ENCODE measurements around the gene DHRS9.

Gene DHRS9

DNA sequence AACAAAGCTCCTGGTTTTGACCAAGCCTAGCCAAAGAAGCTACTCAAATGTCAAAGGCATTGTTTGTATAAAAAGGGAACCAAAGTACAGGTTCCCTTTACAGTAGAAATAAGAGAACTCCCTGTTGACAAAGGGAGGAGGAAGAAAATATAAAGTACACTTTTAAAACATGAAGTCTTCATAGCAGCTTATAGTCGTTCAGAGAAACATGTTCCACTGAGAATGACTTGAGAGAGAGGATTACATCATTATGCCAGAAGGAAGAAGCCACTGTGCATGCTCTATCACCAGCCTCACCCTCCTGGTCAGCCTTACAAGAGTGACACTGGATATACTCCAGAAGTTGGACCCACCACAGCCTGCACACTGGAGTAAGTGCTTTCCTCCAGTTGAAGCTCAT is 2.5 kb upstream of the DHRS9 start:
- no peak for DNase-seq

- no peak for DNase-seq
These were observed 470 bp downstream of the DHRS9 start for GRCh38 chr2:169069833-169070232.

DNA sequence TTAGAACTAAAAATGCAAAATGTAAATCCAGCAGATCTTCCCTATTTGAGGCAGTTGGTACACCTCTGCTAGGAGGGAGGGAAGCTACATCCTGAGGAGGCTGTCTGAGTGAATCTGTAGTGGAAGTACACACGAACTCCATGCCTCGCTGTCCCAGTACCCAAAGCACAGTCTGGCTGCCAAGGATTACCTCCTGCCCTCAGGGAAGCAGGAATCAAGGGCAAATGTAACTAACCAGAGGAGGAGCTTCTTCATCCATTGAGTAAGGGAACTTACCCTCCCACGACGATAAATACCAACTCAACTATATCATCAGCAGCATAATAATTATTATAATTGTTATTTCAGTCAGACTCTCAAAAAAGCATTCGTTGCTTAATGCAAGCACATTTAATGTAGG is 2.1 kb downstream of the DHRS9 start:
- DNase-seq = no peak

GRCh38 chr2:169072163-169072925 is 3.0 kb downstream of the DHRS9 start:
- DNase-seq = no peak

DNA sequence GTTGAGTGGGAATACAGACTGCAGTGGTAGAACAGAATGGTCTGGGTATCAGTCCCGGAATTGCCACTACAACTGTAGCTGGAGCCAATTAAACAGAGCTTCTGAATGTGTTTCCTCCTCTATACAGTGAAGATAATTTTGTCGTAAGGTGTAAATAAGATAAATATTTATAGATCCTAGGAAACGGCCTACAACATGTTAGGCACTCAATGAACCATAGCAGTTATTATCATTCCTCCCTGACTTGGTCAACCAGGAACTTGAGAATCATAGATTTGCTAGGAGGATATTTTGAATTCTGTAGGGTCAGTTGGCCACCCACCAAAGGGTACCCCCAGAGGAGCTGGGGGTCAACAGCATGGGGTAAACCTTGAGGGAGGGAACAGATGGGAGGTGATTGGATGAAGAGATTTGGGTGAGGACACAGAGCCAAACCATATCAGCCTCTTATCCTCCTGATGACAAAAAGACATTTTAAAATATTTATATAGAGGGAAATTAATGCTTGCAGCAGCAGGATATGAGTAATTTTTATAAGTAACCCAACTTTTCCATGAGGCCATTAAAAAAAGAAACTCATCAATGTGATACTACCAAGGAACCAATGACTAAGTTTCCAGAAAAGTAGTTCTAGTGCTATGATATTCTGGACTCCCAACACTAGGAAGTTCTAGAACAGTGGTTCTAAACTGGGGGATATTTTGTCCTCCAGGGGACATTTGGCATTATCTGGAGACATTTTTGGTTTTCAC is 4.0 kb downstream of the DHRS9 start:
- DNase-seq = no peak

- DNase-seq = no peak
These were observed 4.8 kb downstream of the DHRS9 start for GRCh38 chr2:169073963-169074751.

DNA sequence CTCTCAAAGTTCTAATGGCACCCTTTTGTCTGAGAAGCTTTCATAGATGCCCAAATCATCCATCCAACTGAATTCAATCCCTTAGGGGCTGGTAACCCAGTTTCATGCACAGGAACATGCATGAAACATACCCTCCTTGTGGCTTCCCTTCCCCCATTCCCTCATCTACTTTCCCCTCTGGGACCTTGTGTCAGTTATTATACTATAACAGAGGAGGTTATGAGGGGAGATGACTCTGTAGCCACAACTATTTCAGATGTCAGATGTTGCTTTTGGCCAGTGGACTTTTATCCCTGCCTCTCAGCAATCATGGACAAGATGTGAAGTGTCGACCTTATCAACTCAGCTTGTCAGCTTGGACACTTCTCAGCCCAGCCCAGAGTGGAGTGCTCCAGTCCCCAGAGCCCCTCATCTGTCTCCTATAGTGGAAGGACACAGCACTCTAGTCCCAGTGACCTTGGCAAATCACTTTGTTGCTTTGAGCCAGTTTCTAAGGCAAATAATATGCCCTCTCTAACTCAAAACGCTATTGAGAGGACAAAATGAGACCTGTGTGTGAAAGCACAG is 8.4 kb downstream of the DHRS9 start:
- DNase-seq = no peak

- peak; percentile 5 for DNase-seq
These were observed 11.1 kb downstream of the DHRS9 start for GRCh38 chr2:169080250-169081069.

DNA sequence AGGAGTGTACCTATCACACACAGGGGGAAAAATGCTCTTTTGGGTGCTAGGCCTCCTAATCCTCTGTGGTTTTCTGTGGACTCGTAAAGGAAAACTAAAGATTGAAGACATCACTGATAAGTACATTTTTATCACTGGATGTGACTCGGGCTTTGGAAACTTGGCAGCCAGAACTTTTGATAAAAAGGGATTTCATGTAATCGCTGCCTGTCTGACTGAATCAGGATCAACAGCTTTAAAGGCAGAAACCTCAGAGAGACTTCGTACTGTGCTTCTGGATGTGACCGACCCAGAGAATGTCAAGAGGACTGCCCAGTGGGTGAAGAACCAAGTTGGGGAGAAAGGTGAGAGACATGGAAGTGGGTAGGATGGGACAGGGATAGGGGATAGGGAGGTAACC is 12.2 kb downstream of the DHRS9 start:
- DNase-seq = no peak

DNA sequence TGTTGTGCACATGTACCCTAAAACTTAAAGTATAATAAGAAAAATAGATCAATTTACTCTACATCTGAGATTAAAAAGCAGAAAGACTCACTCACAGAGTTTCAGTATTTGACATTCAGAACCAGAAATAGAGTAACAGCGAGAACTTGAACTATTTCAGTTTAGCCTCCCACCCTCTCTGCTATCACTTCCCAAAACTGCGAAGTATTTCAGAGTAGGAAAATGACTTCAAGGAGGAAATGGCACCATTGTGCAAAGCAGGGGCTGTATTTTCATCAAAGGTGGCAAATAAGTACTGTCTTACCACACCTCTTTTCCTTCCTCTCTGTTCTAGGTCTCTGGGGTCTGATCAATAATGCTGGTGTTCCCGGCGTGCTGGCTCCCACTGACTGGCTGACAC is 13.6 kb downstream of the DHRS9 start:
- no peak for DNase-seq

DNA sequence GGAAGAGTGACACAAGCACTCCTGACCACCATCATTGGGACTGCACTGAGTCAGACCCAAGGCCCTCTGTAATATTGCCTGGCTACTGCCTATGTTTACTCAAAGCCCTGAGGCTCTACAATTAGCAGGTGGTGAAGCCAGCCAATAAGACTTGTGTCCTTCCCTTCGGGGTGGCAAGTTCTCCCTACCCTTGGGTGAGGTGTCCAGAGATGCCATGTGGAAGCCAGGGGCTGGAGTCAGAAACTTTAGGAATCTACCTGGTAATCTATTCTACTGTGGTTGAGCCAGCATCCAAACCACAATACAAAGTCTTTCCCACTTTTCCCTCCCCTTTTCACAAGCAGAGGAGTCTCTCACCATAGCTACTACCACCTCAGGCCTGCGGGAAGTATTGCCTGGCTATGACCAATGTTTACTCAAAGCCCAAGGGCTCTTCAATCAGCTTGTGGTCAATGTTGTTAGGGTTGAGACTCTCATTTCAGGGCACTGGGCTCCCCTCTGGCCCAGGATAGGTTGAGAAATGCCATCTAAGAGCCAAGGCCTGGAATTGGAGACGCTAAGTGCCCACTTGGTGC is 17.6 kb downstream of the DHRS9 start:
- DNase-seq = no peak

- no peak for DNase-seq
These were observed 18.5 kb downstream of the DHRS9 start for GRCh38 chr2:169087757-169088379.

GRCh38 chr2:169089182-169089581 is 19.8 kb downstream of the DHRS9 start:
- DNase-seq = no peak

DNA sequence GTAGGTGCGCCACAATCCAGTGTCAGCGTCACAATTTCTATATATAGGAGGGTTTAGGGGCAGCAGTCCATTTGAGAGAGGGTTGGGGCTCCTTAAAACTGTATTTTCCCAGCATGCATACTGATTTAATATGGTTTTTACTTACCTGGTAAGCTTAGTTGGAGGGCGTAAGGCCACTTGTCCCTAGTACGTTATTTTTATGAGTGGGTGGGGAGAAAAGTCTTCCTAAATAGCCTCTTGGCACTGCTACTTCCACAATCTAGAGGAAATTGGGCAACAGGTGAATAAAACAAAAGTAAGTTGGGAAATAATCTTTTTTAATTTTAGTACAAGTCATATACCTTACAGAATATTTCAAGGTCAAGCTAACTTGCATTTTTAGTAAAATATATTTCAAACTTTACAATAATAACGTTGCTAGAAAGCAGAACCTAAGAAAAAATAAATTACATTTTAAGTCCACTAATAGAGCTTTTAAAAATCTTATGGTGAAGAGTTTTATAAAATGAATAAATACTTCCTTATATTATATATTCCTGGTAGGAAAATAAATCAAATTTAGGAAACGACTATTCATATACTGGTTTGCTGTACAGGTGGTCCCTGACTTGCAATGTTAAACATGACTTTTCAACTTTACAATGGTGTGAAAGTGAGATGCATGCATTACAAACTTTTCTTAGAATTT is 20.9 kb downstream of the DHRS9 start:
- no peak for DNase-seq

GRCh38 chr2:169091256-169091655 is 21.9 kb downstream of the DHRS9 start:
- no peak for DNase-seq

GRCh38 chr2:169091761-169092519 is 22.6 kb downstream of the DHRS9 start:
- no peak for DNase-seq

DNA sequence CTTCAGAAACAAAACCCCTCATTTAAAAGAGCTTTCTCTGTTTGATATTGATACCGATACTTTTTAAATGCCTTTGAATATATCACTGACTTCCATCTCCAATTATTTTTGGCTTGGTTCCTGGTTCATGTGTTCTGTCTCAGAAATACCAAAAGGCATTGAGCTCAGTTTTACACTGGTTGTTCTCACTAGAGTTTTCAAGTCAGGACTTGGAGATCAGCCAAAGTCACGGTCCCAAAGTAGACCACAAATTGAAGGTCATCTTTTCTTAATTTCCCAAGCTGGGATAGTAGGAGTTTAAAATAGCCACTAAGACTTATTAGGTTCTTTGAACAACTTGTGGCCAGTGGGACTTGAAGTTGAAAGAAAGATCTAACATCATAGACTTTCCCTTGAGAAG is 24.2 kb downstream of the DHRS9 start:
- DNase-seq = no peak

DNA sequence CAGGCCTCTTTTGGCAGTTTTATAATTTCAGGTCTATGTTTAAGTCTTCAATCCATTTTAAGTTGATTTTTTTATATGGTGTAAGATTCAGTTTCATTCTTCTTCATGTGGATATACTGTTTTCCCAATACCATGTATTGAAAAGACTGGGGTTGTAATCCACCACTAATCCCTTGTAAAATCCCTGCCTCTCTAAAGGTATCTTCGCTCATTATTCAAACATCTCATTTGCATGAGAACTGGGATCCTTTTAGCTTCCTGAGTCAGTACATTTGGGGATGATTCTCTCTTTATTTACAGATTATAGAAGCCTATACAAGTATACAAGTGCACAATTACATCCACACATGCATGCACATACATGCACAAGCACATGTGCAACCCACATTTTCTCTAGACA is 25.3 kb downstream of the DHRS9 start:
- no peak for DNase-seq

GRCh38 chr2:169095621-169096105 is 26.3 kb downstream of the DHRS9 start:
- DNase-seq = no peak

GRCh38 chr2:169104848-169105247 is 35.5 kb downstream of the DHRS9 start:
- DNase-seq = no peak

All from CD4-positive, alpha-beta T cell treated with Interleukin-12 subunit alpha and Interleukin-12 subunit beta, for 1 hour (primary cell).